Neural cell (in vitro differentiated cells): ENCODE measurements around the gene ARGLU1.

Experiments
- EZH2 ChIP-seq: fragments of 200-600, 300-800 bp; shearing (Covaris generic), sonication (generic); IDR thresholded peaks from 2 replicates; pipeline ENCODE4 v1.6.1; 2014; ENCODE audit warnings: antibody characterized with exemption, low read length, borderline replicate concordance, mild to moderate bottlenecking; ENCODE audit not compliant: insufficient read depth, poor library complexity, severe bottlenecking
- POLR2AphosphoS5 ChIP-seq: IDR thresholded peaks from 2 replicates; pipeline ENCODE4 v1.6.1; 2012
- RAD21 ChIP-seq: fragments of 450-650 bp; conservative IDR thresholded peaks from 2 replicates; pipeline ENCODE4 v1.6.1; 2014; ENCODE audit warnings: antibody characterized with exemption, mild to moderate bottlenecking, moderate library complexity
- SMC3 ChIP-seq: fragments of 450-650 bp; conservative IDR thresholded peaks from 2 replicates; pipeline ENCODE4 v1.6.1; 2014; ENCODE audit warnings: antibody characterized with exemption, mild to moderate bottlenecking, moderate library complexity; ENCODE audit not compliant: poor library complexity
- TAF1 ChIP-seq: IDR thresholded peaks from 2 replicates; pipeline ENCODE4 v1.6.1; 2012; ENCODE audit warnings: low read depth
- TF ChIP-seq, protein P1 (sequence below): fragments of 450-650 bp; IDR thresholded peaks from 2 replicates; pipeline ENCODE4 v1.5.1; 2014; ENCODE audit warnings: antibody characterized with exemption, mild to moderate bottlenecking, moderate library complexity; ENCODE audit not compliant: poor library complexity, severe bottlenecking
- TF ChIP-seq, protein P2 (sequence below): IDR thresholded peaks from 2 replicates; pipeline ENCODE4 v1.6.1; 2012; ENCODE audit warnings: borderline replicate concordance

DNA sequence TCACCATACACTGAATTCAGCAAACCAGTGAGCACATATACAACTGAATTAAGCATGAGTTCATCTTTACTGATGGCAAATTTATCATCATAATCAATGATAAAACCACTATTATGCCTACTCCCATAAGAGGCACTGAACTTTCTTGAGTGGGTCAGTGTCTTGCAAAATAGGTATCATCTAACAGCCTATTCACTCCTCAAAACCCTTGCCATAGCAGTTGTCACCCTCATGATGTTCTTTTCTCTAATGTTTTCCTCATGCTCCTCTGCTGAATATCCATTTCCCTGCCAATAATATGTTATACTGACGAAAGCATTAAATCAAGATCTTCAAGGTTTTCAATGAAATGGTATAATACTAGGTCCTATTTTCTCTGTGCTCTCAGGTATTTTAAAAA lies 5.6 kb downstream of the ARGLU1 start:
- TF ChIP-seq, protein P1, sequence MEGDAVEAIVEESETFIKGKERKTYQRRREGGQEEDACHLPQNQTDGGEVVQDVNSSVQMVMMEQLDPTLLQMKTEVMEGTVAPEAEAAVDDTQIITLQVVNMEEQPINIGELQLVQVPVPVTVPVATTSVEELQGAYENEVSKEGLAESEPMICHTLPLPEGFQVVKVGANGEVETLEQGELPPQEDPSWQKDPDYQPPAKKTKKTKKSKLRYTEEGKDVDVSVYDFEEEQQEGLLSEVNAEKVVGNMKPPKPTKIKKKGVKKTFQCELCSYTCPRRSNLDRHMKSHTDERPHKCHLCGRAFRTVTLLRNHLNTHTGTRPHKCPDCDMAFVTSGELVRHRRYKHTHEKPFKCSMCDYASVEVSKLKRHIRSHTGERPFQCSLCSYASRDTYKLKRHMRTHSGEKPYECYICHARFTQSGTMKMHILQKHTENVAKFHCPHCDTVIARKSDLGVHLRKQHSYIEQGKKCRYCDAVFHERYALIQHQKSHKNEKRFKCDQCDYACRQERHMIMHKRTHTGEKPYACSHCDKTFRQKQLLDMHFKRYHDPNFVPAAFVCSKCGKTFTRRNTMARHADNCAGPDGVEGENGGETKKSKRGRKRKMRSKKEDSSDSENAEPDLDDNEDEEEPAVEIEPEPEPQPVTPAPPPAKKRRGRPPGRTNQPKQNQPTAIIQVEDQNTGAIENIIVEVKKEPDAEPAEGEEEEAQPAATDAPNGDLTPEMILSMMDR, result no peak
- TF ChIP-seq RAD21 (no peak), TAF1 (no peak), EZH2 (no peak), POLR2AphosphoS5 (no peak), SMC3 (no peak)
- TF ChIP-seq, protein P2, sequence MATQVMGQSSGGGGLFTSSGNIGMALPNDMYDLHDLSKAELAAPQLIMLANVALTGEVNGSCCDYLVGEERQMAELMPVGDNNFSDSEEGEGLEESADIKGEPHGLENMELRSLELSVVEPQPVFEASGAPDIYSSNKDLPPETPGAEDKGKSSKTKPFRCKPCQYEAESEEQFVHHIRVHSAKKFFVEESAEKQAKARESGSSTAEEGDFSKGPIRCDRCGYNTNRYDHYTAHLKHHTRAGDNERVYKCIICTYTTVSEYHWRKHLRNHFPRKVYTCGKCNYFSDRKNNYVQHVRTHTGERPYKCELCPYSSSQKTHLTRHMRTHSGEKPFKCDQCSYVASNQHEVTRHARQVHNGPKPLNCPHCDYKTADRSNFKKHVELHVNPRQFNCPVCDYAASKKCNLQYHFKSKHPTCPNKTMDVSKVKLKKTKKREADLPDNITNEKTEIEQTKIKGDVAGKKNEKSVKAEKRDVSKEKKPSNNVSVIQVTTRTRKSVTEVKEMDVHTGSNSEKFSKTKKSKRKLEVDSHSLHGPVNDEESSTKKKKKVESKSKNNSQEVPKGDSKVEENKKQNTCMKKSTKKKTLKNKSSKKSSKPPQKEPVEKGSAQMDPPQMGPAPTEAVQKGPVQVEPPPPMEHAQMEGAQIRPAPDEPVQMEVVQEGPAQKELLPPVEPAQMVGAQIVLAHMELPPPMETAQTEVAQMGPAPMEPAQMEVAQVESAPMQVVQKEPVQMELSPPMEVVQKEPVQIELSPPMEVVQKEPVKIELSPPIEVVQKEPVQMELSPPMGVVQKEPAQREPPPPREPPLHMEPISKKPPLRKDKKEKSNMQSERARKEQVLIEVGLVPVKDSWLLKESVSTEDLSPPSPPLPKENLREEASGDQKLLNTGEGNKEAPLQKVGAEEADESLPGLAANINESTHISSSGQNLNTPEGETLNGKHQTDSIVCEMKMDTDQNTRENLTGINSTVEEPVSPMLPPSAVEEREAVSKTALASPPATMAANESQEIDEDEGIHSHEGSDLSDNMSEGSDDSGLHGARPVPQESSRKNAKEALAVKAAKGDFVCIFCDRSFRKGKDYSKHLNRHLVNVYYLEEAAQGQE, result no peak
